Hindlimb muscle (tissue), 1 donor: ENCODE data around the gene ST8SIA1. TPM values are rescaled to one million over a fixed set of nuclear protein-coding genes. Genes with fewer than 3 reads are reported as not detected.

Source experiments
- DNase-seq: peaks from one replicate; pipeline ENCODE4 v3.0.0-alpha.2; 2013
- polyA plus RNA-seq: library from polyadenylated mRNA; unstranded; fragments of 120-200 nt; gene quantifications from one replicate; pipeline ENCODE4 v1.2.1, GENCODE V29; 2013; ENCODE audit not compliant: insufficient read length

The ST8SIA1 gene
- polyA plus RNA-seq, 1 donor = 11.6 TPM

DNA sequence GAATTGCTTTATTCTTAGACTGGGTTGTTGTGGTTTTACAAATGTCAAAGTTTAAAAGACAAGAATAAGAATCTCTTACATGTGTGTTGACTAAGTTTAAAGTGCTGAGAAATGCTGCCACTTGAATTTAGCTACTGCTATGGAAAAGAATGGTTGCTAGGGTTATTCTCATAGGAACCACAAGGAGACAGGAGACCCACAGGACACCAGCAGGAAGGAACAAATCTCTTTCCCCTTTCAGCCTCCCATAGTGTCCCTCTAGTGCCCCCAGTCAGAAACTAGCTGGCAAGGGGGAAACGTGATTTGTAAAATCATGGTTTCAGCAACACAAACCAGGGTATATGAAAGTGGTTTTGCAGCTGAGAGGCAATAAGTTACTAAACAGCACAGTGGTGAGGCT, 102.7 kb downstream of the ST8SIA1 start:
- DNase-seq = no peak

DNA sequence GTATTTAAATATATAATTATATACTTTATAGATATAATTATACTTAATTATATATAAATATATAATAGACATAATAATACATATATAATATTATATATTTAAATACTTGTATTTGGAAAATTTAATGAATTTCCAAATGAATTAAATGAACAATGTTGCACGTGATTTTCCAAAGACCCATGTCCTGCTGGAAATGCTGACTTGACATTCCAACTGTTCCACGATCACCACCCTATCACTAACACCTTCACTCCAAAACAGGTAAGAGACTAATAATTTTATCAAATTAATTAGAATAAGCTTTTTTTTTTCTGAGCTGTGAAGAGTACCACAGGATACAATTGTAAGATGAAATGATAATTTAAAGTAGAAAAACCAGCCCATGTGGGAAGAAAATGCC, 103.4 kb downstream of the ST8SIA1 start:
- no peak for DNase-seq

- DNase-seq = no peak
Measured at GRCh38 chr12:22230280-22230794, 104.2 kb downstream of the ST8SIA1 start.

GRCh38 chr12:22229652-22230279, 104.7 kb downstream of the ST8SIA1 start:
- DNase-seq = no peak

- no peak for DNase-seq
Measured at GRCh38 chr12:22228022-22228875, 106.3 kb downstream of the ST8SIA1 start.

DNA sequence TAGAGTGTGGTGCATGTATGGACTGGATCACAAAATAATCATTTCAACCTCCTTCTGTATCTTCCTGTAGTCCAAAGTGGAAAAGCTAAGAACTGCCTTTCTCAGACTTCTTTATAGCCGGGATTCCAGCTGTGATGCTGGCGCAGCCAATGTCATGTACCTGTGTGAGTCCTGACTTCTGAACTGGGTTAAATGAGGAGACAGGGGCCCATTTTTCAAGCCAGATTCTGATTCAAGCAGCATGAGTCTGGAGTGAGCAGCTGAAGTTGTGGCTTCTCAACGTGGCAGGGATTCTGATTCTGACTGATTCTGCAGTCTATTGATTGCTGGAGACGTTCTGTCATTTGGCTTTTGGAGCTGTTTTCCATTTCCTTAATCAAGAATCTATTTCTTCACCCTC, 111.2 kb downstream of the ST8SIA1 start:
- DNase-seq = no peak

- no peak for DNase-seq
Measured at GRCh38 chr12:22217556-22217955, 117.0 kb downstream of the ST8SIA1 start.

- DNase-seq = no peak
Measured at GRCh38 chr12:22215467-22216253, 118.8 kb downstream of the ST8SIA1 start.

- DNase-seq = no peak
Measured at GRCh38 chr12:22211128-22211527, 123.4 kb downstream of the ST8SIA1 start.

DNA sequence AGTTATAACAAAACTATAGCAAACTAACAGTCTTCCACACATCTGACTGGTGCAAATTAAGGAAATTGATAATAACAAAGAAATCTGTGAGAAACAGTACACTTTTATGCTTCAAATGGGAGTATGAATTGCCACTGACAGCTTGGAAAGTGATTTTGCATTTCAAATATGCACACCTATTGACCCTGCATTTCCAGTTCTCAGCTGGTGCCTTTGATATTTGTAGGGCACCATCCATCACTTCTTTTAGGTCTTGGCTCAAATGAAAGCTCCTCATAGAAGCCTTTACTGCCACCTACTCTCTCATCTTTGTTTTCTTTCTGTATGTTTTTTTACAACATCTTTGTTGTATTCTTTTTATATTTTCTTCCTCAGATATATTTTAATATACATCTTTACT, 125.1 kb downstream of the ST8SIA1 start:
- no peak for DNase-seq

DNA sequence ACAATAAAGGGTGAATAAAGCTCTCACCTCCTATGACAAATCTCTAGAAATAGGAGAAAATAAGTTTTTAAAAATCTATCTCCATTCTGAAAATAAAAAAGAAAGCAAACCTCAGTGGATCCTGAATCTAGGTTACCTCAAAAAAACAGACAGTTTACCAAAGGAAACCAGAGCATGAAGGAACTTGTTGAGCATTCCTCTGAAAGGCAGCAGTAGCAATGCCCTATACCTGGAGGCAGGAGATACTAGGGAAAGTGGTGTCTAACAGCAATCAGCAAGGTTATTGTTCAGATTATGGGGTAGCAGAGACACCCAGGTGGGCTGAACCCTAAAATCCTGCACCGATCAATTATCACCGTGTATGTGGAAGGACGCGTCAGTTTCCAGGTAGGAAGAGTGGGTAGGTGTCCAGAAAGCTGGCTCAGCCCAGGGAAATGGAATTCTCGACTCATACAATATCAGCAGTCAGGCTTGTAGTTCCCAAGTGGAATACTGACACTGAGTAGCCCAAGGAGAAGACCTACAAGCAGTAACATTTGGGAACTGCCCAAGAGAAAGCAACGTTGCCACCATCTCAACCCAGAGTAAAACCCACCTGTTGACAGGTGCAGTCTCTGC, 128.3 kb downstream of the ST8SIA1 start:
- DNase-seq = no peak

DNA sequence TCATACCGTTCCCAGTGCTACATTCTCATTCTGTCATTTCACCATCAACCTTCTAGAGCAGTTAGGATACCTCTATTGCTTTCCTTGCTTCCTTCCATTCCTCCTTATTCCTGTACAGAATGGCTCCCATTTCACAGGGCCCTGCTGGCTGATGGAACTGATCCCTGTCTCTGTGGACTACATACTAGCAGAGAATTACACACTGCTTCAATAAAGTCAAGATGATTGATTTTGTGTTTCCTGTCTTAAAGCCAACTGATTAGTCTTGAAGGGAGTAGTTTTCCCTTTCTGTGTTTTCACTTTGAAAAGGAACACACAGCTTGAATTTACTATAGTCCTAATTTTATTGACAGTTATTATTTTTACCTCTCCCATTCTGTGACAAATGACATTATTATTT, 130.1 kb downstream of the ST8SIA1 start:
- DNase-seq = no peak

- no peak for DNase-seq
Measured at GRCh38 chr12:22202847-22203246, 131.7 kb downstream of the ST8SIA1 start.

GRCh38 chr12:22201101-22201500, 133.4 kb downstream of the ST8SIA1 start:
- DNase-seq = no peak

- no peak for DNase-seq
Measured at GRCh38 chr12:22196236-22196635, 138.3 kb downstream of the ST8SIA1 start.

DNA sequence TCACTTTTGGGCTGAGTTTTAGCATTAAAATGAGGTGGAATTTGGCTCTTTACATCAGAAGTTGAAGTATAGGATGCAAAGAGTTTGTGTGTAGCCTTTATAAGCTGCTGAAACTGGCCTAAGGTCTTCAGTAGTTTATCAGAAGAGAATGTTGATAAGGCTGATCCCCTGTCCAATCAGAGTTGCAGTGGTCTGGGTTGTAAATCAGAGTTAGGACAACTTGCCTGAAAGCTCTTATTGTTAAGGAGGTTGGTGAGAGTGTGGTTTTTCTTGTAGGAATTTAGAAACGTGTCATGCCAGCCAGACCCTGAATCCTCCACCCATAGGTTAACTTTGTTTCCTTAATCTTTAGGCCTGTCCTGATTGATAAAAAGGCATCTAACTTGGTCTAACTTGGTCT, 143.5 kb downstream of the ST8SIA1 start:
- DNase-seq = no peak

DNA sequence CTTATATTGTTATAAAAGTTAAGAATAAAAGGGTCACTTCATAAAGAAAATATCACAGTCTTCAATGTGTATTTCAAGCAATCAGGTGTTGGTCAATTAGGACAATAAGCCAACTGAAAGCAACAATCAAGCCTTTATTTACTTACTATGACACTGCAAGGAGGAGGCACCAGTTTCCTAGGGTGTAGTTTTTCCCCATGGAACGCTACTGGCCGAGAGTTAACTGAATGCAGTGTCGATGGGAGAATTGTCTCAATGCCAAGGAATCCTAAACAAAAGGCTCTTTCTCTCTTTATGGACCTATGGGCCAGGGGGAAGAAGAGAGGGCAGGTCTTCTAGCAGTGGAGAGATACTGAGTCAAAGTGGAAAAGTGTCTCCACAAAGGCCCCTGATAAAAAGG, 146.1 kb downstream of the ST8SIA1 start:
- no peak for DNase-seq

DNA sequence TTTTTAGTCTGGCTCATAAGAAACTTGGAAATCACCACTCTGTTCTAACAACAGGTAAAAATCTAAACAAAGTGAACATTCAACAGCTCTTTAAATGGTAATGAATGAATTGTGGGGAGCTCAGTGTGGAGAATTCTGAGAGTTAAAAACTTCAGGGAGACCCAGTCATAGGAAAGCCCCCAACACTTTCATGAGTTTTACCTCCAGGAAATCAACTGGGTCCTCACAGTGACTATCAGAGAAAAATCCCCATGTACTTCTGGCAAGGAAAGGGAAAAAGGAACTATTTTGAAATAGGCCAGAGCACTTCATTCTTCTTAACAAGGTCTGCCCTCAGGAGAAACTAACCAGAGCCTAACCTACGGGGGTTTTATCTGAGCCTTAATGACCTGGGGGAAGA, 153.8 kb downstream of the ST8SIA1 start:
- DNase-seq = no peak

DNA sequence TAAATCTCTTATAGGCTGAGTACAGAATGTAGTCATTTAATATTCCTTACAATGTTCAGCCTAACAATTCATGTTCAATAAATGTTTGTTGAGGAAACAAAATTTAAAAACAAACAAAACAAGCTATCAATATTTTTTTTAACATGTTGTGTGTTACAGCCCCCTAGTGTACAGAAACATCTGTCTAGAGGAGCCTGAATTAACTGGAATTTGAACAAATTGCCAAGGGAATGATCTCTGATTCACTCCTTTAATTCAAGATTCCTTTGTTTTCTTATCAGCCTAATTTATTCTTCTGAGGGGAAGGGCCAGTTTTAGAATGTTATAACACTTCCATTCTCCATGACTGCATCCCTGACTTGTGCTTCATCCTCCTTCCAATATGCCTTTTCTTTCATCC, 161.3 kb downstream of the ST8SIA1 start:
- DNase-seq = no peak

GRCh38 chr12:22172501-22172900, 162.0 kb downstream of the ST8SIA1 start:
- DNase-seq = no peak

GRCh38 chr12:22169376-22169775, 165.1 kb downstream of the ST8SIA1 start:
- DNase-seq = no peak

GRCh38 chr12:22164139-22164538, 170.4 kb downstream of the ST8SIA1 start:
- DNase-seq = no peak

DNA sequence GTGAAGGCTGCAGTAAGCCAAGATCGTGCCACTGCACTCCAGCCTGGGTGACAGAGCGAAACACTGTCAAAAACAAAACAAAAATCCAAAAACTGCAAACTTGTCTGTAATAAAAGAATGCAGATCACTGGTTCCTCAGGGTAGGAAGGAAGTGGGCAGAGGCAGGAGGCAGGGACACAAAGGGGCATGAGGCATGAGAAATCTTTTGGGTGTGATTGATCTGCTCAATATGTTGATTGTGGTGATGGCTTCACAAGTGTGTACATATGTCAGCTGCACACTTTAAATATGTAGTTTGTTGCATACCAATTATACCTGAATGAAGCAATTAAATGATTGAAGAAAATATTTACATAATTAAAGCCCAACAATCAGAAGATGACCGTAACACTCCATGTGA, 170.9 kb downstream of the ST8SIA1 start:
- no peak for DNase-seq
